A549 (cell line): ENCODE results near the gene COG5. TPM values are rescaled to one million over a fixed set of nuclear protein-coding genes. Genes with fewer than 3 reads are reported as not detected.

Source experiments
- ATAC-seq, 2 experiments: fragments of 200-7000 bp in 1 of 2; fragments of >200 bp in 1 of 2; cut with Nextera tagmentation in 1 of 2; cut with Tn5 transposase in 1 of 2; 3 replicates each; pipeline versions ENCODE4 v1.8.0 to v1.9.1; 2018 to 2020; ENCODE audit warnings: mild to moderate bottlenecking in 1 of 2, moderate library complexity in 1 of 2
- CTCF ChIA-PET: fragments of 300-600 bp; sonication (Branson Sonifier 250); formaldehyde crosslinking; extraction: SDS; loops from one replicate; lab custom pipeline; 2021; ENCODE audit warnings: antibody characterized with exemption, inconsistent platforms; lab: Yijun Ruan, JAX
- POLR2A ChIA-PET: fragments of 350-600 bp; formaldehyde crosslinking; extraction: SDS; loops from one replicate; lab custom pipeline; 2021; ENCODE audit warnings: antibody characterized with exemption, inconsistent platforms; lab: Yijun Ruan, JAX
- DNase-seq, 2 experiments: peaks; one replicate each; pipeline versions ENCODE4 v3.0.0 to v3.0.0-alpha.2; 2011 to 2016; ENCODE audit warnings: low read depth in 1 of 2, low spot score in 1 of 2
- FAIRE-seq: peaks from 2 replicates; lab custom pipeline; 2011; peaks lifted over from hg19 to GRCh38; lab: Jason Lieb, UNC
- H3K27ac ChIP-seq, 2 experiments: fragments of >200 bp; sonication (Bioruptor Twin); formaldehyde crosslinking; 3 replicates each; pipeline ENCODE4 v1.5.1; 2016 to 2017
- H3K4me1 ChIP-seq: fragments of >200 bp; sonication (Bioruptor Twin); formaldehyde crosslinking; 3 replicates; pipeline ENCODE4 v1.6.1; 2016
- H3K4me2 ChIP-seq: fragments of >200 bp; sonication (Bioruptor Twin); formaldehyde crosslinking; 3 replicates; pipeline ENCODE4 v1.6.1; 2016
- H3K4me3 ChIP-seq: fragments of >200 bp; sonication (Bioruptor Twin); formaldehyde crosslinking; 3 replicates; pipeline ENCODE4 v1.5.1; 2016
- H3K9me3 ChIP-seq: fragments of >200 bp; sonication (Bioruptor Twin); formaldehyde crosslinking; 3 replicates; pipeline ENCODE4 v1.6.1; 2016
- ATOH8 ChIP-seq: fragments of 250-450 bp; sonication (Bioruptor Pico); IDR thresholded peaks from 2 replicates; pipeline ENCODE4 v1.5.0; 2020; ENCODE audit warnings: low read depth, mild to moderate bottlenecking, moderate library complexity
- BCL3 ChIP-seq: fragments of >200 bp; sonication (Bioruptor Twin); formaldehyde crosslinking; IDR thresholded peaks from 3 replicates; pipeline ENCODE4 v1.6.1; 2016
- BHLHE40 ChIP-seq: IDR thresholded peaks from 2 replicates; pipeline ENCODE4 v1.6.1; 2012; ENCODE audit warnings: low read depth, low read length, inconsistent platforms
- EHF ChIP-seq: fragments of 250-450 bp; sonication (Bioruptor Pico); IDR thresholded peaks from 2 replicates; pipeline ENCODE4 v1.5.0; 2020; ENCODE audit warnings: mild to moderate bottlenecking
- EP300 ChIP-seq, 2 experiments: fragments of >200 bp; sonication (Bioruptor Twin); formaldehyde crosslinking; IDR thresholded peaks; 2 replicates in 1 of 2; 3 replicates in 1 of 2; pipeline ENCODE4 v1.6.1; 2016 to 2017
- FOSB ChIP-seq: fragments of 250-450 bp; sonication (Bioruptor Pico); IDR thresholded peaks from 2 replicates; pipeline ENCODE4 v1.5.0; 2020; ENCODE audit warnings: mild to moderate bottlenecking, moderate library complexity
- FOSL2 ChIP-seq, 2 experiments: fragments of 450-650 bp in 1 of 2; fragments of >200 bp in 1 of 2; sonication (Bioruptor Twin) in 1 of 2; formaldehyde crosslinking; IDR thresholded peaks; 2 replicates each; pipeline versions ENCODE4 v1.5.0 to v1.6.1; 2016 to 2020; ENCODE audit warnings: mild to moderate bottlenecking in 1 of 2, moderate library complexity in 1 of 2
- HES2 ChIP-seq: fragments of >200 bp; sonication (Bioruptor Twin); formaldehyde crosslinking; IDR thresholded peaks from 2 replicates; pipeline ENCODE4 v1.6.1; 2016
- HMGXB4 ChIP-seq: fragments of 250-450 bp; sonication (Bioruptor Pico); IDR thresholded peaks from 2 replicates; pipeline ENCODE4 v1.5.0; 2021; ENCODE audit warnings: mild to moderate bottlenecking, moderate library complexity, borderline replicate concordance
- HOXB5 ChIP-seq: fragments of 250-450 bp; sonication (Bioruptor Pico); IDR thresholded peaks from 2 replicates; pipeline ENCODE4 v1.5.0; 2020; ENCODE audit warnings: mild to moderate bottlenecking, moderate library complexity
- JUNB ChIP-seq: fragments of >200 bp; sonication (Bioruptor Twin); formaldehyde crosslinking; IDR thresholded peaks from 2 replicates; pipeline ENCODE4 v1.6.1; 2016
- KDM5A ChIP-seq: fragments of 200-600 bp; sonication (generic); IDR thresholded peaks from 2 replicates; pipeline ENCODE4 v1.6.1; 2016; ENCODE audit warnings: antibody characterized with exemption, mild to moderate bottlenecking
- MAZ ChIP-seq: fragments of 150-350 bp; IDR thresholded peaks from 2 replicates; pipeline ENCODE4 v1.6.1; 2014; ENCODE audit warnings: antibody characterized with exemption, low read depth, low read length, borderline replicate concordance
- MYC ChIP-seq: IDR thresholded peaks from 2 replicates; pipeline ENCODE4 v1.6.1; 2012; ENCODE audit warnings: mild to moderate bottlenecking, inconsistent platforms, low read length, improper control_type of control experiment, borderline replicate concordance
- NPAS2 ChIP-seq: fragments of 250-450 bp; sonication (Bioruptor Pico); IDR thresholded peaks from 2 replicates; pipeline ENCODE4 v1.8.0; 2022; ENCODE audit warnings: mild to moderate bottlenecking, moderate library complexity, borderline replicate concordance
- PHF8 ChIP-seq: fragments of 200-600 bp; sonication (generic); IDR thresholded peaks from 2 replicates; pipeline ENCODE4 v1.6.1; 2016; ENCODE audit warnings: low read depth, mild to moderate bottlenecking, antibody characterized with exemption, moderate library complexity, borderline replicate concordance
- POLR2A ChIP-seq: IDR thresholded peaks from 2 replicates; pipeline ENCODE4 v1.6.1; 2012; ENCODE audit warnings: mild to moderate bottlenecking, low read length
- RAD21 ChIP-seq, 2 experiments: fragments of >200 bp in 1 of 2; sonication (Bioruptor Twin) in 1 of 2; formaldehyde crosslinking in 1 of 2; IDR thresholded peaks in 1 of 2; conservative IDR thresholded peaks in 1 of 2; 2 replicates in 1 of 2; 3 replicates in 1 of 2; pipeline ENCODE4 v1.6.1; 2012 to 2018; ENCODE audit warnings: inconsistent platforms in 1 of 2
- SMC3 ChIP-seq: fragments of >200 bp; sonication (Bioruptor Twin); formaldehyde crosslinking; IDR thresholded peaks from 3 replicates; pipeline ENCODE4 v1.6.1; 2018; ENCODE audit warnings: inconsistent platforms
- SREBF2 ChIP-seq: fragments of 450-650 bp; IDR thresholded peaks from 2 replicates; pipeline ENCODE4 v1.6.1; 2014; ENCODE audit warnings: mild to moderate bottlenecking, moderate library complexity
- ZNF302 ChIP-seq: fragments of 250-450 bp; sonication (Bioruptor Pico); IDR thresholded peaks from 2 replicates; pipeline ENCODE4 v1.9.0; 2021; ENCODE audit warnings: inconsistent platforms, mild to moderate bottlenecking, moderate library complexity
- ZSCAN20 ChIP-seq: fragments of 250-450 bp; sonication (Bioruptor Pico); IDR thresholded peaks from 2 replicates; pipeline ENCODE4 v1.8.0; 2022; ENCODE audit warnings: mild to moderate bottlenecking, moderate library complexity
- WGBS: methylation state at CpG from one replicate; pipeline ENCODE4 v1.1.6; 2017; ENCODE audit errors: missing lambda C conversion rate; 5-methylcytosine and 5-hydroxymethylcytosine counted together
- polyA plus RNA-seq, 4 experiments: library from polyadenylated mRNA; depleted of rRNA in 3 of 4; stranded (reverse); fragments of >200 nt; fragmentation: RNase III in 1 of 4; extraction: RNeasy Plus Mini Kit Qiagen cat#74134 plus additional on column Dnase treatment in 1 of 4; gene quantifications; 2 replicates in 3 of 4; 3 replicates in 1 of 4; pipeline ENCODE4 v1.2.3, GENCODE V29; 2011 to 2017

Gene COG5
- polyA plus RNA-seq, 2 of the 4 experiments (the other 2 are of a cell fraction) = 22.5 to 44.0 TPM

- Histone ChIP-seq H3K4me1 (no peaks in the 10 kb centered on the region), H3K9me3 (no peaks in the 10 kb centered on the region), H3K4me3 (no peak overlapping the region), H3K27ac (no peak overlapping the region)
- ChIA-PET POLR2A (no interaction called here), CTCF (no interaction called here)
- 96% methylated on average over 1 of the region's 1 CpG for WGBS
- DNase-seq = no peak
- no peak for TF ChIP-seq MAZ
- no peak for TF ChIP-seq BHLHE40
- no peak for TF ChIP-seq SMC3
- TF ChIP-seq ATOH8 (CRISPR knock-in tag) = no peak
- no peak for TF ChIP-seq ZNF302 (CRISPR knock-in tag)
- no peak for TF ChIP-seq HOXB5 (CRISPR knock-in tag)
- no peak for TF ChIP-seq FOSB (CRISPR knock-in tag)
- no peak for TF ChIP-seq KDM5A
- TF ChIP-seq EHF (CRISPR knock-in tag) = no peak
- TF ChIP-seq HES2 = no peak
- no peak for TF ChIP-seq NPAS2 (CRISPR knock-in tag)
- TF ChIP-seq BCL3 = no peak
- TF ChIP-seq PHF8 = no peak
- no peak for TF ChIP-seq MYC
- TF ChIP-seq POLR2A = no peak
- no peak for TF ChIP-seq RAD21 (conservative IDR thresholded peaks at IDR 0.05 in 1 of 2, IDR thresholded peaks at IDR 0.05 in 1 of 2)
- TF ChIP-seq HMGXB4 = no peak
- TF ChIP-seq JUNB = no peak
- TF ChIP-seq, all 56 proteins: peak for 0
- H3K4me2 ChIP-seq = no peak overlapping the region
- no peak for ATAC-seq
- no peak for FAIRE-seq
Measured at GRCh38 chr7:107482571-107482970, 81.1 kb downstream of the COG5 start.

GRCh38 chr7:107480932-107481331 is 82.8 kb downstream of the COG5 start:
- no peaks in the 10 kb centered on the region for H3K4me1 ChIP-seq
- FAIRE-seq (no peak), ATAC-seq (no peak), DNase-seq (no peak)
- H3K4me2 ChIP-seq = no peak overlapping the region
- 94% methylated on average over 3 of the region's 3 CpGs for WGBS
- TF ChIP-seq MAZ (no peak), BHLHE40 (no peak), EP300 (IDR thresholded peaks at IDR 0.05) (no peak), FOSL2 (IDR thresholded peaks at IDR 0.05) (no peak), FOSL2 (CRISPR knock-in tag; IDR thresholded peaks at IDR 0.05) (no peak), ZSCAN20 (CRISPR knock-in tag) (no peak), MYC (no peak), HMGXB4 (no peak), SREBF2 (no peak)
- ChIA-PET CTCF (interaction anchor here (1.1 to 2.3 kb wide), 2 partner anchors 17 to 18 kb away, joined by 5 to 8 read pairs; no protein-coding TSS in a partner anchor), POLR2A (no interaction called here)
- no peak overlapping the region for H3K4me3 ChIP-seq
- H3K27ac ChIP-seq = no peak overlapping the region
- no peaks in the 10 kb centered on the region for H3K9me3 ChIP-seq
